Astrocyte of the hippocampus (primary cell): ENCODE data around the gene EIF3J.

Source experiments
- DNase-seq: peaks from one replicate; pipeline ENCODE4 v3.0.0; 2011; ENCODE audit warnings: low read depth, low spot score

EIF3J gene

GRCh38 chr15:44593042-44593736 lies 56.2 kb downstream of the EIF3J start:
- peak; percentile 12 for DNase-seq

- DNase-seq: no peak
These were observed 58.3 kb downstream of the EIF3J start for GRCh38 chr15:44595246-44595645.

- no peak for DNase-seq
These were observed 58.9 kb downstream of the EIF3J start for GRCh38 chr15:44595656-44596510.

- no peak for DNase-seq
These were observed 59.6 kb downstream of the EIF3J start for GRCh38 chr15:44596511-44597010.

- DNase-seq: no peak
These were observed 61.1 kb downstream of the EIF3J start for GRCh38 chr15:44598066-44598465.

GRCh38 chr15:44598892-44599291 lies 61.9 kb downstream of the EIF3J start:
- peak; percentile 45 for DNase-seq

- DNase-seq: no peak
These were observed 66.2 kb downstream of the EIF3J start for GRCh38 chr15:44603126-44603525.

- no peak for DNase-seq
These were observed 69.8 kb downstream of the EIF3J start for GRCh38 chr15:44606740-44607139.
